Endothelial cell of umbilical vein (primary cell): ENCODE measurements around the gene C3orf49. TPM values are rescaled to one million over a fixed set of nuclear protein-coding genes. Genes with fewer than 3 reads are reported as not detected.

ENCODE experiments used
- BruUV-seq: library from RNA; stranded (reverse); fragments of 400-500 nt; replicated peaks from 2 replicates; lab custom pipeline; 2021; lab: Mats Ljungman, UMichigan
- CTCF ChIA-PET: fragments of 300-600, 350-600 bp; sonication (Branson Sonifier 250); formaldehyde crosslinking; loops from one replicate; lab custom pipeline; 2021; ENCODE audit warnings: antibody characterized with exemption, inconsistent platforms; lab: Charles Lee
- POLR2A ChIA-PET: fragments of 300-600, 350-600 bp; sonication (Branson Sonifier 250); formaldehyde crosslinking; loops from one replicate; lab custom pipeline; 2021; ENCODE audit warnings: antibody characterized with exemption, inconsistent platforms; lab: Charles Lee
- DNase-seq: peaks from one replicate; pipeline ENCODE4 v3.0.0-alpha.2; 2011; ENCODE audit warnings: low read depth, low spot score
- FAIRE-seq: peaks from 2 replicates; lab custom pipeline; 2011; peaks lifted over from hg19 to GRCh38; lab: Jason Lieb, UNC
- H2AFZ ChIP-seq: 2 replicates; pipeline ENCODE4 v1.6.0; 2012; ENCODE audit warnings: low read depth, low read length, control low read depth, inconsistent platforms
- H3K27ac ChIP-seq: 2 replicates; pipeline ENCODE4 v1.5.1; 2011; ENCODE audit warnings: low read depth, mild to moderate bottlenecking, control low read depth, low read length, moderate library complexity; ENCODE audit not compliant: insufficient read depth
- H3K27me3 ChIP-seq, 2 experiments: 2 replicates each; pipeline versions ENCODE4 v1.6.0 to v1.6.1; 2011; ENCODE audit warnings: low read length in 2 of 2, mixed read lengths in 1 of 2; ENCODE audit not compliant: control insufficient read depth in 2 of 2, insufficient read depth in 2 of 2
- H3K36me3 ChIP-seq, 2 experiments: 2 replicates in 1 of 2; 3 replicates in 1 of 2; pipeline ENCODE4 v1.5.1; 2011; ENCODE audit warnings: low read length in 2 of 2, mild to moderate bottlenecking in 1 of 2, moderate library complexity in 1 of 2; ENCODE audit not compliant: control insufficient read depth in 2 of 2, insufficient read depth in 2 of 2; ENCODE audit errors: extremely low read depth in 1 of 2
- H3K4me1 ChIP-seq: 3 replicates; pipeline ENCODE4 v1.5.1; 2011; ENCODE audit warnings: mild to moderate bottlenecking, low read length; ENCODE audit not compliant: control insufficient read depth, insufficient read depth; ENCODE audit errors: extremely low read depth
- H3K4me2 ChIP-seq: 2 replicates; pipeline ENCODE4 v1.6.1; 2011; ENCODE audit warnings: low read length, control low read depth, mixed read lengths; ENCODE audit not compliant: insufficient read depth
- H3K4me3 ChIP-seq, 3 experiments: fragments of 200-600 bp in 1 of 3; sonication (generic), shearing (Covaris generic) in 1 of 3; replicated peaks in 1 of 3; 2 replicates each; pipeline ENCODE4 v1.5.1; 2011 to 2016; ENCODE audit warnings: control low read depth in 3 of 3, low read length in 3 of 3, mild to moderate bottlenecking in 2 of 3, inconsistent platforms in 1 of 3, low read depth in 1 of 3, moderate library complexity in 1 of 3; ENCODE audit not compliant: insufficient read depth in 1 of 3
- H3K79me2 ChIP-seq: 2 replicates; pipeline ENCODE4 v1.6.0; 2012; ENCODE audit warnings: low read length, inconsistent platforms; ENCODE audit not compliant: control insufficient read depth, insufficient read depth
- H3K9ac ChIP-seq: replicated peaks from 2 replicates; pipeline ENCODE3; 2011; ENCODE audit warnings: low read length, control low read depth; ENCODE audit not compliant: insufficient read depth; ENCODE audit errors: extremely low read depth
- H3K9me1 ChIP-seq: replicated peaks from 3 replicates; pipeline ENCODE4 v1.6.0; 2011; ENCODE audit warnings: mild to moderate bottlenecking, low read length; ENCODE audit not compliant: control insufficient read depth, insufficient read depth; ENCODE audit errors: extremely low read depth
- H3K9me3 ChIP-seq: replicated peaks from 2 replicates; pipeline ENCODE4 v1.5.1; 2012; ENCODE audit warnings: low read length, inconsistent platforms; ENCODE audit not compliant: control insufficient read depth, insufficient read depth
- H4K20me1 ChIP-seq: replicated peaks from 2 replicates; pipeline ENCODE3; 2011; ENCODE audit warnings: mild to moderate bottlenecking, low read length; ENCODE audit not compliant: control insufficient read depth, insufficient read depth; ENCODE audit errors: extremely low read depth
- CTCF ChIP-seq, 2 donors: IDR thresholded peaks; 1 replicate in 1 of 2; 2 replicates in 1 of 2; pipeline ENCODE4 v1.5.1; 2011; ENCODE audit warnings: low read length in 2 of 2, mild to moderate bottlenecking in 2 of 2, moderate library complexity in 2 of 2, control low read depth in 1 of 2, inconsistent platforms in 1 of 2, low read depth in 1 of 2; ENCODE audit not compliant: insufficient read depth in 1 of 2; ENCODE audit errors: extremely low read depth in 1 of 2
- EZH2 ChIP-seq: IDR thresholded peaks from 2 replicates; pipeline ENCODE4 v1.6.1; 2012; ENCODE audit warnings: borderline replicate concordance, low read depth, mild to moderate bottlenecking, moderate library complexity, low read length, inconsistent platforms; ENCODE audit not compliant: severe bottlenecking
- FOS ChIP-seq: IDR thresholded peaks from 2 replicates; pipeline ENCODE4 v1.6.1; 2011; ENCODE audit warnings: mild to moderate bottlenecking, low read length, moderate library complexity, borderline replicate concordance; ENCODE audit not compliant: insufficient read depth
- GATA2 ChIP-seq: IDR thresholded peaks from 2 replicates; pipeline ENCODE4 v1.7.0; 2011; ENCODE audit warnings: low read depth, mild to moderate bottlenecking, moderate library complexity, mixed read lengths, low read length; ENCODE audit not compliant: insufficient read length, insufficient read depth
- JUN ChIP-seq: IDR thresholded peaks from 2 replicates; pipeline ENCODE4 v1.6.1; 2011; ENCODE audit warnings: borderline replicate concordance, low read depth; ENCODE audit not compliant: insufficient read length, insufficient read depth
- MAX ChIP-seq: IDR thresholded peaks from 2 replicates; pipeline ENCODE4 v1.6.1; 2011; ENCODE audit not compliant: insufficient read depth, insufficient read length
- MYC ChIP-seq: IDR thresholded peaks from one replicate; pipeline ENCODE4 v1.6.1; 2011; ENCODE audit warnings: mild to moderate bottlenecking, low read depth, low read length
- POLR2A ChIP-seq: IDR thresholded peaks from 2 replicates; pipeline ENCODE4 v1.6.1; 2012; ENCODE audit warnings: low read depth, mild to moderate bottlenecking, control low read depth, low read length
- POLR2AphosphoS5 ChIP-seq: IDR thresholded peaks from 2 replicates; pipeline ENCODE4 v1.6.1; 2012; ENCODE audit warnings: low read depth, mild to moderate bottlenecking, control low read depth, low read length, moderate library complexity; ENCODE audit not compliant: insufficient read depth
- dilution Hi-C: fragments of 300-500 bp; cut with MboI; formaldehyde crosslinking; loops from one replicate; pipeline ENCODE4 v1.15.0; 2019; ENCODE audit warnings: low sequenced_read_pairs; ENCODE audit not compliant: extremely low pct_ligation_motif_present
- intact Hi-C: fragments of 100-400 bp; cut with micrococcal nuclease; formaldehyde crosslinking; loops from one replicate; pipeline ENCODE4 v1.10.0; 2022
- polyA plus RNA-seq, 4 experiments: library from polyadenylated mRNA; depleted of rRNA in 3 of 4; stranded (reverse) in 3 of 4; unstranded in 1 of 4; fragments of >200 nt; gene quantifications; 2 replicates each; pipeline versions ENCODE4 v1.2.1 to v1.2.3, GENCODE V29; 2011 to 2012; ENCODE audit warnings: missing spikeins in 1 of 4
- total RNA-seq: library from RNA; stranded (reverse); gene quantifications from 2 replicates; pipeline ENCODE4 v1.2.3, GENCODE V29; 2021

The C3orf49 gene
- total and polyA plus RNA-seq, 2 donors (not counting 3 experiments of a cell fraction or from before 2014, with no cell fraction given), result not detected

GRCh38 chr3:63864965-63865327, 45.8 kb downstream of the C3orf49 start:
- FAIRE-seq (peak; percentile 83), DNase-seq (no peak)
- H4K20me1 ChIP-seq, result no peaks in the 10 kb centered on the region
- no peaks in the 10 kb centered on the region for H3K9me1 ChIP-seq
- no peaks in the 10 kb centered on the region for H3K36me3 ChIP-seq
- no peaks in the 10 kb centered on the region for H3K27me3 ChIP-seq
- peak overlapping the region; percentile 70 for H3K4me2 ChIP-seq
- H2AFZ ChIP-seq, result peak overlapping the region; percentile 17
- H3K4me1 ChIP-seq, result peaks cover 12% of the 10 kb centered on the region
- intact Hi-C loops, result loop anchor here (1.0 to 5.0 kb wide), 4 partner anchors 47 to 142 kb away; partner anchors contain the start of gene SCAANT1
- H3K79me2 ChIP-seq, result peaks cover 60% of the 10 kb centered on the region
- H3K9ac ChIP-seq, result peak overlapping the region; percentile 72
- CTCF ChIA-PET, result no interaction called here
- H3K27ac ChIP-seq, result peak overlapping the region; percentile 27
- H3K9me3 ChIP-seq, result no peaks in the 10 kb centered on the region
- dilution Hi-C loops, result no loop called here
- BruUV-seq, result TSS peak; percentile 54
- POLR2A ChIA-PET, result interaction anchor here (0.7 kb wide), 1 partner anchor 34 kb away, joined by 3 read pairs; no protein-coding TSS in a partner anchor
- TF ChIP-seq GATA2 (no peak), POLR2A (no peak)
- peak overlapping the region; percentile 41 to 99 (median 68) for H3K4me3 ChIP-seq

GRCh38 chr3:63867225-63867624, 48.1 kb downstream of the C3orf49 start:
- TF ChIP-seq MYC (no peak), FOS (no peak), CTCF (IDR thresholded peaks at IDR 0.05; ENCODE audit: extremely low read depth in 1 of 2, insufficient read depth in 1 of 2, low read depth in 1 of 2, low read length in 2 of 2) (no peak), POLR2AphosphoS5 (no peak), MAX (no peak), GATA2 (no peak), EZH2 (no peak), JUN (no peak), POLR2A (no peak)
- Histone ChIP-seq H3K9me3 (no peaks in the 10 kb centered on the region), H3K27ac (no peak overlapping the region), H3K9me1 (no peaks in the 10 kb centered on the region), H3K4me2 (no peak overlapping the region), H3K36me3 (no peaks in the 10 kb centered on the region), H2AFZ (no peak overlapping the region), H3K79me2 (peaks cover 58% of the 10 kb centered on the region), H3K27me3 (no peaks in the 10 kb centered on the region), H4K20me1 (no peaks in the 10 kb centered on the region), H3K4me1 (peaks cover 14% of the 10 kb centered on the region), H3K9ac (no peak overlapping the region), H3K4me3 (no peak overlapping the region)
- dilution Hi-C loops, result no loop called here
- CTCF ChIA-PET, result interaction anchor here (1.2 kb wide), 1 partner anchor 10 kb away, joined by 3 read pairs; no protein-coding TSS in a partner anchor
- DNase-seq, result no peak
- BruUV-seq, result no TSS peak
- intact Hi-C loops, result loop anchor here (5.0 kb wide), 1 partner anchor 140 kb away; no protein-coding TSS in a partner anchor
- POLR2A ChIA-PET, result no interaction called here
- no peak for FAIRE-seq
